ENCODE data around the gene CACNA1H.

- no peak for TF ChIP-seq POLR2A (IDR thresholded peaks at IDR 0.05)
- TF ChIP-seq, protein P1, sequence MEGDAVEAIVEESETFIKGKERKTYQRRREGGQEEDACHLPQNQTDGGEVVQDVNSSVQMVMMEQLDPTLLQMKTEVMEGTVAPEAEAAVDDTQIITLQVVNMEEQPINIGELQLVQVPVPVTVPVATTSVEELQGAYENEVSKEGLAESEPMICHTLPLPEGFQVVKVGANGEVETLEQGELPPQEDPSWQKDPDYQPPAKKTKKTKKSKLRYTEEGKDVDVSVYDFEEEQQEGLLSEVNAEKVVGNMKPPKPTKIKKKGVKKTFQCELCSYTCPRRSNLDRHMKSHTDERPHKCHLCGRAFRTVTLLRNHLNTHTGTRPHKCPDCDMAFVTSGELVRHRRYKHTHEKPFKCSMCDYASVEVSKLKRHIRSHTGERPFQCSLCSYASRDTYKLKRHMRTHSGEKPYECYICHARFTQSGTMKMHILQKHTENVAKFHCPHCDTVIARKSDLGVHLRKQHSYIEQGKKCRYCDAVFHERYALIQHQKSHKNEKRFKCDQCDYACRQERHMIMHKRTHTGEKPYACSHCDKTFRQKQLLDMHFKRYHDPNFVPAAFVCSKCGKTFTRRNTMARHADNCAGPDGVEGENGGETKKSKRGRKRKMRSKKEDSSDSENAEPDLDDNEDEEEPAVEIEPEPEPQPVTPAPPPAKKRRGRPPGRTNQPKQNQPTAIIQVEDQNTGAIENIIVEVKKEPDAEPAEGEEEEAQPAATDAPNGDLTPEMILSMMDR (IDR thresholded peaks at IDR 0.05) = no peak
- TF ChIP-seq EP300 (IDR thresholded peaks at IDR 0.05; ENCODE audit: low read depth) = no peak
- TF ChIP-seq POLR2AphosphoS5 (IDR thresholded peaks at IDR 0.05) = no peak
Measured at GRCh38 chr16:1216681-1217400, 63.9 kb downstream of the CACNA1H start.
